Parathyroid adenoma (tissue), 2 donors: ENCODE results near the gene NELFE.
"Not testable (repeated sequence)": the region's sequence is repeated elsewhere in the genome, so short reads cannot be mapped to it uniquely, and the experiment has no call there.

ENCODE experiments used
- H2AFZ ChIP-seq: fragments of 300-600 bp; sonication (generic); one replicate; pipeline ENCODE4 v1.7.0; 2017; ENCODE audit warnings: antibody characterized with exemption, mild to moderate bottlenecking
- H3K27ac ChIP-seq: fragments of 300-600 bp; sonication (generic); one replicate; pipeline ENCODE4 v1.7.0; 2017
- H3K27me3 ChIP-seq: fragments of 300-600 bp; sonication (generic); one replicate; pipeline ENCODE4 v1.7.0; 2017; ENCODE audit warnings: low read length; ENCODE audit not compliant: control insufficient read depth, insufficient read depth
- H3K36me3 ChIP-seq: fragments of 300-600 bp; sonication (generic); one replicate; pipeline ENCODE4 v1.7.0; 2017; ENCODE audit warnings: low read length; ENCODE audit not compliant: control insufficient read depth, insufficient read depth
- H3K4me1 ChIP-seq: fragments of 300-600 bp; sonication (generic); one replicate; pipeline ENCODE4 v1.7.0; 2017; ENCODE audit warnings: control low read depth
- H3K4me2 ChIP-seq: fragments of 300-600 bp; sonication (generic); one replicate; pipeline ENCODE4 v1.7.0; 2017; ENCODE audit warnings: low read length
- H3K4me3 ChIP-seq: fragments of 300-600 bp; sonication (generic); one replicate; pipeline ENCODE4 v1.7.0; 2017; ENCODE audit warnings: low read depth, low read length
- H3K79me2 ChIP-seq: fragments of 300-600 bp; sonication (generic); one replicate; pipeline ENCODE4 v1.7.0; 2017; ENCODE audit warnings: control low read depth
- H3K9ac ChIP-seq: fragments of 300-600 bp; sonication (generic); one replicate; pipeline ENCODE4 v1.7.0; 2017; ENCODE audit warnings: mild to moderate bottlenecking
- H3K9me3 ChIP-seq: fragments of 300-600 bp; sonication (generic); one replicate; pipeline ENCODE4 v1.7.0; 2017; ENCODE audit warnings: low read length; ENCODE audit not compliant: control insufficient read depth
- TF ChIP-seq, protein P1 (sequence below): fragments of 300-600 bp; sonication (generic); IDR thresholded peaks from one replicate; pipeline ENCODE4 v1.7.0; 2017; ENCODE audit warnings: antibody characterized with exemption, mild to moderate bottlenecking
- donor health status: primary hyperparathyroidism.

Gene NELFE

DNA sequence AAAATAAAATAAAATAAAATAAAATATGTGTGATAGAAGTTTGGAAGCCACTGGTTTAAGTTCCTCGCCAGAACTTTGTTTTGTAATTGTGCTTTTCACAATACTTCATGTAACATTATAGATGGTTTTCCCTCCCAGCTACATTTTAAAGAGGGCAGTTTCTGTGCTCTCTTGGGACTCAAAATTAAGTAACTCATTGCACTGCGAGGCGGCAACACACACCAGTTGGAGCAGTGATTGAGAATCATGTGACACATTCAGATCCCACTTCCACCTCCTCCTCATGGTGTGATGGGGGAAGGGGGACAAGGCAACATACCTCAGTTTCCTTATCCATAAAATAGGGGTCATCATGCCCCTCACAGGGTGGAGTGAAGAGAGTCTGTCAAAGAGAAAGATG, 23.8 kb downstream of the NELFE start:
- H3K9ac ChIP-seq, result no peak overlapping the region
- TF ChIP-seq, protein P1, sequence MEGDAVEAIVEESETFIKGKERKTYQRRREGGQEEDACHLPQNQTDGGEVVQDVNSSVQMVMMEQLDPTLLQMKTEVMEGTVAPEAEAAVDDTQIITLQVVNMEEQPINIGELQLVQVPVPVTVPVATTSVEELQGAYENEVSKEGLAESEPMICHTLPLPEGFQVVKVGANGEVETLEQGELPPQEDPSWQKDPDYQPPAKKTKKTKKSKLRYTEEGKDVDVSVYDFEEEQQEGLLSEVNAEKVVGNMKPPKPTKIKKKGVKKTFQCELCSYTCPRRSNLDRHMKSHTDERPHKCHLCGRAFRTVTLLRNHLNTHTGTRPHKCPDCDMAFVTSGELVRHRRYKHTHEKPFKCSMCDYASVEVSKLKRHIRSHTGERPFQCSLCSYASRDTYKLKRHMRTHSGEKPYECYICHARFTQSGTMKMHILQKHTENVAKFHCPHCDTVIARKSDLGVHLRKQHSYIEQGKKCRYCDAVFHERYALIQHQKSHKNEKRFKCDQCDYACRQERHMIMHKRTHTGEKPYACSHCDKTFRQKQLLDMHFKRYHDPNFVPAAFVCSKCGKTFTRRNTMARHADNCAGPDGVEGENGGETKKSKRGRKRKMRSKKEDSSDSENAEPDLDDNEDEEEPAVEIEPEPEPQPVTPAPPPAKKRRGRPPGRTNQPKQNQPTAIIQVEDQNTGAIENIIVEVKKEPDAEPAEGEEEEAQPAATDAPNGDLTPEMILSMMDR, result no peak
- H3K79me2 ChIP-seq, result no peaks in the 10 kb centered on the region
- H3K9me3 ChIP-seq, result no peaks in the 10 kb centered on the region
- no peak overlapping the region for H3K4me2 ChIP-seq
- H2AFZ ChIP-seq, result no peak overlapping the region
- no peaks in the 10 kb centered on the region for H3K36me3 ChIP-seq
- no peaks in the 10 kb centered on the region for H3K4me1 ChIP-seq
- no peaks in the 10 kb centered on the region for H3K27me3 ChIP-seq
- H3K27ac ChIP-seq, result no peak overlapping the region
- no peak overlapping the region for H3K4me3 ChIP-seq

DNA sequence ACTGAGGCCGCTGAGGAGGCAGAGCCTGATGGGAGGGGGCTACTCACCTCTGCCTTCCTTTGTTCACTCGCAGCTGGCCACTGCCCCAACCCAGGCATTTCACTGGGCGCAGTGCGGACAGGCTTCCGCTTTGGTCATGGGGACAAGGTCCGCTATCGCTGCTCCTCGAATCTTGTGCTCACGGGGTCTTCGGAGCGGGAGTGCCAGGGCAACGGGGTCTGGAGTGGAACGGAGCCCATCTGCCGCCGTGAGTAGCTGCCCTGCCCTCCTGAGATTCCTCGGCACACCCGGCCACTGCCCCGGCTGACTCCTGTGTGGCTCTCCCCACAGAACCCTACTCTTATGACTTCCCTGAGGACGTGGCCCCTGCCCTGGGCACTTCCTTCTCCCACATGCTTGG, 25.2 kb downstream of the NELFE start:
- no peak overlapping the region for H3K27ac ChIP-seq
- no peaks in the 10 kb centered on the region for H3K36me3 ChIP-seq
- H2AFZ ChIP-seq, result no peak overlapping the region
- no peaks in the 10 kb centered on the region for H3K79me2 ChIP-seq
- no peaks in the 10 kb centered on the region for H3K27me3 ChIP-seq
- H3K4me1 ChIP-seq, result no peaks in the 10 kb centered on the region
- H3K9me3 ChIP-seq, result no peaks in the 10 kb centered on the region
- no peak overlapping the region for H3K9ac ChIP-seq
- TF ChIP-seq, protein P1, result no peak
- H3K4me2 ChIP-seq, result no peak overlapping the region
- H3K4me3 ChIP-seq, result no peak overlapping the region

DNA sequence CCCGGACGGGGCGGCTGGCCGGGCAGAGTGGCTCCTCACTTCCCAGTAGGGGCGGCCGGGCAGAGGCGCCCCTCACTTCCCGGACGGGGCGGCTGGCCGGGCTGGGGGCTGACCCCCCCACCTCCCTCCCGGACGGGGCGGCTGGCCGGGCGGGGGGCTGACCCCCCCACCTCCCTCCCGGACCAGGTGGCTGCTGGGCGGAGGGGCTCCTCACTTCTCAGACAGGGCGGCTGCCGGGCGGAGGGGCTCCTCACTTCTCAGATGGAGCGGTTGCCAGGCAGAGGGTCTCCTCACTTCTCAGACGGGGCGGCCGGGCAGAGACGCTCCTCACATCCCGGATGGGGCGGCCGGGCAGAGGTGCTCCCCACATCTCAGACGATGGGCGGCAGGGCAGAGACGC, 26.6 kb downstream of the NELFE start:
- not testable (repeated sequence) for H3K4me2 ChIP-seq, H3K4me3 ChIP-seq, H3K4me1 ChIP-seq, H3K27me3 ChIP-seq, H2AFZ ChIP-seq, H3K79me2 ChIP-seq, H3K9ac ChIP-seq, H3K36me3 ChIP-seq, H3K27ac ChIP-seq, H3K9me3 ChIP-seq

DNA sequence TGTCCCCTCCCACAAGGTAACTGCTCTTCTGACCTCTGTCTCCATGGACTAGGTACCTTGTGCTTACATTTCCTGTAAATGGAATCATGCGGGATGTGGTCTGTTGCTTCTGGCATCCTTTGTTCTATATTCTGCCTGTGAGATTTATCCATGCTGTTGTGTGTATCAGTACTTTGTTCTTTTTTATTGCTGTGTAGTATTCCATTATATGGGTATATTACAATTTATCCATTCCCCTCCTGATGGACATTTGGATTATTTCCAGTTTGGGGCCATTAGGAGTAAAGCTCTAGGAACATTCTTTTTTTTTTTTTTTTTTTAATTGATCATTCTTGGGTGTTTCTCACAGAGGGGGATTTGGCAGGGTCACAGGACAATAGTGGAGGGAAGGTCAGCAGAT, 27.8 kb downstream of the NELFE start:
- Histone ChIP-seq H3K27me3 (no peaks in the 10 kb centered on the region), H3K4me1 (no peaks in the 10 kb centered on the region), H3K4me2 (no peak overlapping the region), H3K79me2 (no peaks in the 10 kb centered on the region), H3K4me3 (no peak overlapping the region), H2AFZ (no peak overlapping the region), H3K27ac (no peak overlapping the region), H3K9ac (no peak overlapping the region), H3K36me3 (no peaks in the 10 kb centered on the region), H3K9me3 (no peaks in the 10 kb centered on the region)
- TF ChIP-seq, protein P1, result no peak

DNA sequence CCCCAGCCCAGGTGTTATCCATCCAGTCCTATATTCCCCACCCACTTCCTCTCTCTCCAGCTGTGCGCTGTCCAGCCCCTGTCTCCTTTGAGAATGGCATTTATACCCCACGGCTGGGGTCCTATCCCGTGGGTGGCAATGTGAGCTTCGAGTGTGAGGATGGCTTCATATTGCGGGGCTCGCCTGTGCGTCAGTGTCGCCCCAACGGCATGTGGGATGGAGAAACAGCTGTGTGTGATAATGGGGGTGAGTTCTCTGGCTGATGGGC, 30.2 kb downstream of the NELFE start:
- Histone ChIP-seq H3K36me3 (no peaks in the 10 kb centered on the region), H3K9me3 (no peaks in the 10 kb centered on the region), H3K9ac (no peak overlapping the region), H3K79me2 (no peaks in the 10 kb centered on the region), H2AFZ (no peak overlapping the region), H3K27me3 (no peaks in the 10 kb centered on the region), H3K4me1 (no peaks in the 10 kb centered on the region), H3K27ac (no peak overlapping the region), H3K4me2 (no peak overlapping the region), H3K4me3 (no peak overlapping the region)
- TF ChIP-seq, protein P1, result no peak
